Naive thymus-derived CD8-positive, alpha-beta T cell (primary cell): ENCODE data around the gene ADIPOQ. TPM values are rescaled to one million over a fixed set of nuclear protein-coding genes. Genes with fewer than 3 reads are reported as not detected.
"Not testable (repeated sequence)": the region's sequence is repeated elsewhere in the genome, so short reads cannot be mapped to it uniquely, and the experiment has no call there.

ENCODE experiments used
- ATAC-seq, 2 donors: fragments of 150-1000 bp; cut with Tn5 transposase in 1 of 2; sonication (Bioruptor Pico), chemical (Tn5 transposase) in 1 of 2; 1 replicate in 1 of 2; 2 replicates in 1 of 2; pipeline ENCODE4 v1.10.0; 2021; ENCODE audit warnings: mild to moderate bottlenecking in 2 of 2, moderate library complexity in 2 of 2
- POLR2A ChIA-PET: fragments of 350-600 bp; sonication (Branson Sonifier 250); formaldehyde crosslinking; loops from one replicate; lab custom pipeline; 2021; ENCODE audit warnings: antibody characterized with exemption; lab: Charles Lee
- DNase-seq, 10 donors: peaks; one replicate each; pipeline versions ENCODE4 v3.0.0 to v3.0.0-alpha.2; 2020 to 2022
- H3K27ac Mint-ChIP-seq, 10 donors: one replicate each; pipeline ENCODE4 v1.8.0; 2020 to 2022; ENCODE audit warnings: mild to moderate bottlenecking in 10 of 10, mixed read lengths in 10 of 10, moderate library complexity in 4 of 10, inconsistent platforms in 1 of 10
- H3K27me3 Mint-ChIP-seq, 5 donors: one replicate each; pipeline ENCODE4 v1.8.0; 2021 to 2022; ENCODE audit warnings: mixed read lengths in 5 of 5
- H3K36me3 Mint-ChIP-seq, 3 donors: one replicate each; pipeline ENCODE4 v1.8.0; 2020 to 2022; ENCODE audit warnings: mixed read lengths in 3 of 3, mild to moderate bottlenecking in 2 of 3, inconsistent platforms in 1 of 3
- H3K4me1 Mint-ChIP-seq, 4 donors: one replicate each; pipeline ENCODE4 v1.8.0; 2021 to 2022; ENCODE audit warnings: mixed read lengths in 4 of 4
- H3K4me3 Mint-ChIP-seq, 10 donors: one replicate each; pipeline ENCODE4 v1.8.0; 2020 to 2022; ENCODE audit warnings: mild to moderate bottlenecking in 10 of 10, mixed read lengths in 10 of 10, moderate library complexity in 6 of 10, inconsistent platforms in 1 of 10
- H3K9me3 Mint-ChIP-seq, 9 donors: one replicate each; pipeline ENCODE4 v1.8.0; 2020 to 2022; ENCODE audit warnings: mixed read lengths in 9 of 9, mild to moderate bottlenecking in 3 of 9, inconsistent platforms in 1 of 9, moderate library complexity in 1 of 9
- polyA plus RNA-seq, 3 donors: library from polyadenylated mRNA; unstranded; fragments of 300-500 nt; fragmentation: Illumina TruSeq; gene quantifications; one replicate each; pipeline ENCODE4 v1.2.3, GENCODE V29; 2021
- total RNA-seq, 8 experiments: library from RNA in 2 of 8; stranded (reverse) in 2 of 8; gene quantifications; one replicate each; pipeline ENCODE4 v1.2.3 and lab custom pipeline; 2021 to 2026

The ADIPOQ gene
- total and polyA plus RNA-seq, 5 experiments from 2014 or later: not detected

GRCh38 chr3:186854146-186854545 lies 11.6 kb downstream of the ADIPOQ start:
- Mint-ChIP-seq H3K27me3 (no peaks in the 10 kb centered on the region), H3K9me3 (peaks cover 0 to 9% (median 2%) of the 10 kb centered on the region in 9 donors), H3K36me3 (no peaks in the 10 kb centered on the region), H3K4me3 (no peak overlapping the region), H3K4me1 (peaks cover 15 to 27% (median 23%) of the 10 kb centered on the region in 4 donors), H3K27ac (peak overlapping the region in 1 of 10 donors; percentile 29)
- DNase-seq: no peak
- POLR2A ChIA-PET: interaction anchor here (5.5 kb wide), 1 partner anchor 78 kb away, joined by 58 read pairs; the partner anchor contains the start of gene ST6GAL1
- no peak for ATAC-seq

GRCh38 chr3:186854954-186855353 lies 12.4 kb downstream of the ADIPOQ start:
- H3K4me3 Mint-ChIP-seq: no peak overlapping the region
- no peak for ATAC-seq
- peaks cover 0 to 15% (median 2%) of the 10 kb centered on the region in 9 donors for H3K9me3 Mint-ChIP-seq
- DNase-seq: no peak
- peaks cover 10 to 21% (median 16%) of the 10 kb centered on the region in 4 donors for H3K4me1 Mint-ChIP-seq
- peaks cover 0 to 5% (median 4%) of the 10 kb centered on the region in 3 donors for H3K36me3 Mint-ChIP-seq
- peak overlapping the region in 2 of 10 donors; percentile 17 to 54 for H3K27ac Mint-ChIP-seq
- no peaks in the 10 kb centered on the region for H3K27me3 Mint-ChIP-seq
- POLR2A ChIA-PET: interaction anchor here (1.1 to 2.9 kb wide), 3 partner anchors 54 to 77 kb away, joined by 3 to 9 read pairs (median 3); partner anchors contain the start of gene ST6GAL1

- POLR2A ChIA-PET: interaction anchor here (0.8 to 2.9 kb wide), 2 partner anchors 17 to 51 kb away, joined by 9 read pairs; no protein-coding TSS in a partner anchor
- ATAC-seq: no peak
- DNase-seq: no peak
- H3K27ac Mint-ChIP-seq: peak overlapping the region in 1 of 10 donors; percentile 19
- no peaks in the 10 kb centered on the region for H3K27me3 Mint-ChIP-seq
- peaks cover 3 to 7% (median 4%) of the 10 kb centered on the region in 4 donors for H3K4me1 Mint-ChIP-seq
- peaks cover 0 to 15% (median 2%) of the 10 kb centered on the region in 9 donors for H3K9me3 Mint-ChIP-seq
- H3K36me3 Mint-ChIP-seq: peaks cover 0 to 5% (median 4%) of the 10 kb centered on the region in 3 donors
- H3K4me3 Mint-ChIP-seq: no peak overlapping the region
Observed at GRCh38 chr3:186857743-186858142, 15.2 kb downstream of the ADIPOQ start.

DNA sequence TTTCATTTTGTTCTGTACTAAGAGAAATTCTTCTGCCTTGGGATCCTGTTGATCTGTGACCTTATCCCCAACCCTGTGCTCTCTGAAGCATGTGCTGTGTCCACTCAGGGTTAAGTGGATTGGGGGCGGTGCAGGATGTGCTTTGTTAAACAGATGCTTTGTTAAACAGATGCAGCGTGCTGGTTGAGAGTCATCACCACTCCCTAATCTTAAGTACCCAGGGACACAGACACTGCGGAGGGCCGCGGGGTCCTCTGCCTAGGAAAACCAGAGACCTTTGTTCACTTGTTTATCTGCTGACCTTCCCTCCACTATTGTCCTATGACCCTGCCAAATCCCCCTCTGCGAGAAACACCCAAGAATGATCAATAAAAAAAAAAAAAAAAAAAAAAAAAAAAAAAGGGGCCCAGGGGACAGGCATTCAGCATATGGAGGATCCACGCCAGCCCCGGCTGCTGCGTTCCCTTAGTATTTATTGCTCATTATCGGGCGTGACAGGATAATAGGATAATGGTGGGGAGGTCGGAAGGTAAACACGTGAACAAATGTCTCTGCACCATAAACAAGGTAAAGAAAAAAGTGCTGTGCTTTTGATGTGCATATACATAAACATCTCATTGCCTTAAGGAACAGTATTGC lies 22.8 kb downstream of the ADIPOQ start:
- H3K4me3 Mint-ChIP-seq, H3K36me3 Mint-ChIP-seq, DNase-seq, H3K9me3 Mint-ChIP-seq, H3K27ac Mint-ChIP-seq, ATAC-seq, H3K27me3 Mint-ChIP-seq, H3K4me1 Mint-ChIP-seq, POLR2A ChIA-PET: not testable (repeated sequence)

GRCh38 chr3:186866095-186866494 lies 23.6 kb downstream of the ADIPOQ start:
- ATAC-seq, H3K4me3 Mint-ChIP-seq, POLR2A ChIA-PET, H3K27ac Mint-ChIP-seq, H3K9me3 Mint-ChIP-seq, H3K27me3 Mint-ChIP-seq, H3K36me3 Mint-ChIP-seq, DNase-seq: not testable (repeated sequence)
- peaks cover 10 to 12% (median 11%) of the 10 kb centered on the region in 4 donors for H3K4me1 Mint-ChIP-seq

DNA sequence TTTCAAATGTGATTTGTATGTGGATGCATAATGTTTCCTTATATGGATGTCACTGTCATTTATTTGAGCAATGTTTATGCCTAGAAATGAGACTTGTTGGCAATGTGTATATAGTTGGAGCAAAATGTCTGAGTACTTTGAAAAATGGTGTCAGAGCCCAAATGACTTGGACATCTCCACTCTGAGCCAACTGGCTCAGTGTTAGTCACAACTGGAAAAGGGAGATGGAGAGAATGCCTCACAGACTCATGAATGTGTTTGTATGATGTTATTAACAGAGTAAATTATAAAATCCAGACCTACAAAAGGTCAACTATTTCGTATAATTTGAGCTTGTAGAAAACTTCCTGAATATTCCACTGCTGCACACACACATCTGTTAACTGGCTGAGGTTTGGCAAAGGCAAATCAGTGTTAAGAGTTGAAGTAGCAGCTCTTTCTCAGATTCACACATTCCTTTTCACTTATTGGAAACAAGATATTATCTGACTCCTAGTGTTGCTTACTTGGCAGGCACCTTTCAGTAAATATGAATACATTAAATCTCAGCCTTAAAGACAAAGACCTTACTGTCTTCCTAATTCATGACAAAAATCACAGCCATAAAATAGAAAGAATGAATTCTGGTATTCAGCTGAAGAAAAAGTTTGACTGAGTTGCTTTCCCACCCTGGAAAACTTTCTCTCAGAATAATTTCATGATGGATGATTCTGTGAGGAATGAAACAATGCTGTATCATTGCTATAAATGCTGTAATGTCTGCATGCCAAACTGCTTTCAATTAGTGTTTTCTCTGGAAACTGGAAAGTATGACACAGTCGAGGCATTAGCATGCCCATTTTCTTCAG lies 27.0 kb downstream of the ADIPOQ start:
- POLR2A ChIA-PET: interaction anchor here (0.7 to 1.4 kb wide), 2 partner anchors 9 to 36 kb away, joined by 3 to 4 read pairs; no protein-coding TSS in a partner anchor
- peak overlapping the region in 2 of 10 donors; percentile 9 to 68 for H3K27ac Mint-ChIP-seq
- no peaks in the 10 kb centered on the region for H3K9me3 Mint-ChIP-seq

GRCh38 chr3:186870421-186871201 lies 28.1 kb downstream of the ADIPOQ start:
- DNase-seq: no peak
- POLR2A ChIA-PET: interaction anchor here (1.4 kb wide), 2 partner anchors 10 to 61 kb away, joined by 4 to 5 read pairs; no protein-coding TSS in a partner anchor
- Mint-ChIP-seq H3K27ac (peak overlapping the region in 8 of 10 donors; percentile 1 to 89 (median 75)), H3K4me3 (peak overlapping the region in 6 of 10 donors; percentile 24 to 64 (median 44)), H3K27me3 (no peaks in the 10 kb centered on the region), H3K4me1 (peaks cover 16 to 24% (median 21%) of the 10 kb centered on the region in 4 donors), H3K36me3 (no peaks in the 10 kb centered on the region), H3K9me3 (no peaks in the 10 kb centered on the region)
- no peak for ATAC-seq

More for the DNA sequence above, 27.0 kb downstream of the ADIPOQ start:
- H3K4me1 Mint-ChIP-seq: peaks cover 16 to 24% (median 21%) of the 10 kb centered on the region in 4 donors
- H3K27me3 Mint-ChIP-seq: no peaks in the 10 kb centered on the region
- H3K36me3 Mint-ChIP-seq: no peaks in the 10 kb centered on the region
- DNase-seq: no peak
- no peak for ATAC-seq
- no peak overlapping the region for H3K4me3 Mint-ChIP-seq

GRCh38 chr3:186871403-186871924 lies 29.0 kb downstream of the ADIPOQ start:
- Mint-ChIP-seq H3K4me1 (peaks cover 16 to 24% (median 21%) of the 10 kb centered on the region in 4 donors), H3K36me3 (no peaks in the 10 kb centered on the region), H3K9me3 (no peaks in the 10 kb centered on the region), H3K27ac (peak overlapping the region in 9 of 10 donors; percentile 37 to 89 (median 76)), H3K4me3 (peak overlapping the region in 6 of 10 donors; percentile 9 to 64 (median 38)), H3K27me3 (no peaks in the 10 kb centered on the region)
- ATAC-seq (peak; percentile 38 to 39), DNase-seq (peak in 1 of 10 donors; percentile 9)
- POLR2A ChIA-PET: interaction anchor here (0.9 to 1.4 kb wide), 2 partner anchors 60 to 174 kb away, joined by 3 to 5 read pairs; no protein-coding TSS in a partner anchor

- POLR2A ChIA-PET, H3K4me3 Mint-ChIP-seq: not testable (repeated sequence)
- peaks cover 16 to 24% (median 21%) of the 10 kb centered on the region in 4 donors for H3K4me1 Mint-ChIP-seq
Observed at GRCh38 chr3:186873796-186874195, 31.3 kb downstream of the ADIPOQ start.

GRCh38 chr3:186874216-186874615 lies 31.7 kb downstream of the ADIPOQ start:
- POLR2A ChIA-PET, H3K27ac Mint-ChIP-seq, H3K36me3 Mint-ChIP-seq, H3K4me3 Mint-ChIP-seq, H3K27me3 Mint-ChIP-seq, DNase-seq, H3K9me3 Mint-ChIP-seq, ATAC-seq: not testable (repeated sequence)
- peaks cover 15 to 24% (median 20%) of the 10 kb centered on the region in 4 donors for H3K4me1 Mint-ChIP-seq

More at GRCh38 chr3:186873796-186874195, 31.3 kb downstream of the ADIPOQ start:
- not testable (repeated sequence) for H3K27me3 Mint-ChIP-seq, ATAC-seq, H3K27ac Mint-ChIP-seq, H3K36me3 Mint-ChIP-seq, DNase-seq, H3K9me3 Mint-ChIP-seq

DNA sequence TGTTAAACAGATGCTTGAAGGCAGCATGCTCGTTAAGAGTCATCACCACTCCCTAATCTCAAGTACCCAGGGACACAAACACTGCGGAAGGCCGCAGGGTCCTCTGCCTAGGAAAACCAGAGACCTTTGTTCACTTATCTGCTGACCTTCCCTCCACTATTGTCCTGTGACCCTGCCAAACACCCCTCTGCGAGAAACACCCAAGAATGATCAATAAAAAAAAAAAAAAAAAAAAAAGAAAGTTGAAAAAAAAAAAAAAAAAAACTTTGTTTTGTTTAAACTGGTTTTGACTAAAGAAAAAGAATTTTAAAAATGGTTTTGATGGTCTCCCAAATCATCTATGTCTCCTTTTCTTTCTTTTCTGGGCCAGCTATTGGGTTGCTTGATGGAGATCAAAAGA lies 32.3 kb downstream of the ADIPOQ start:
- H3K27me3 Mint-ChIP-seq, ATAC-seq, DNase-seq, H3K36me3 Mint-ChIP-seq, H3K4me3 Mint-ChIP-seq, H3K27ac Mint-ChIP-seq, H3K9me3 Mint-ChIP-seq: not testable (repeated sequence)
- POLR2A ChIA-PET: interaction anchor here (0.7 kb wide), 2 partner anchors 17 to 138 kb away, joined by 5 to 9 read pairs; no protein-coding TSS in a partner anchor
- H3K4me1 Mint-ChIP-seq: peaks cover 15 to 22% (median 20%) of the 10 kb centered on the region in 4 donors
